ENCODE results near the gene HOXD10. TPM values are rescaled to one million over a fixed set of nuclear protein-coding genes. Genes with fewer than 3 reads are reported as not detected.
A peak's percentile ranks its signal among the peaks of the same experiment; 100 is the strongest.

The HOXD10 gene
- total RNA-seq, 2 experiments from 2014 or later = not detected

GRCh38 chr2:176076796-176077195 lies 39.8 kb upstream of the HOXD10 start:
- H3K27me3 Mint-ChIP-seq = peaks cover 88% of the 10 kb centered on the region
- intact Hi-C loops (cut with DNase I, micrococcal nuclease) = loop anchor here in 1 of 2 experiments (5.0 kb wide), 1 partner anchor 36 kb away; no protein-coding TSS in a partner anchor
- ATAC-seq (ENCODE audit: poor library complexity) = no peak

GRCh38 chr2:176078541-176079284 lies 37.9 kb upstream of the HOXD10 start:
- H3K27ac Mint-ChIP-seq = peak overlapping the region; percentile 83
- DNase-seq (no peak), ATAC-seq (ENCODE audit: poor library complexity) (no peak)
- ChIA-PET POLR2A (no interaction called here), CTCF (no interaction called here)
- TF ChIP-seq, protein P1, sequence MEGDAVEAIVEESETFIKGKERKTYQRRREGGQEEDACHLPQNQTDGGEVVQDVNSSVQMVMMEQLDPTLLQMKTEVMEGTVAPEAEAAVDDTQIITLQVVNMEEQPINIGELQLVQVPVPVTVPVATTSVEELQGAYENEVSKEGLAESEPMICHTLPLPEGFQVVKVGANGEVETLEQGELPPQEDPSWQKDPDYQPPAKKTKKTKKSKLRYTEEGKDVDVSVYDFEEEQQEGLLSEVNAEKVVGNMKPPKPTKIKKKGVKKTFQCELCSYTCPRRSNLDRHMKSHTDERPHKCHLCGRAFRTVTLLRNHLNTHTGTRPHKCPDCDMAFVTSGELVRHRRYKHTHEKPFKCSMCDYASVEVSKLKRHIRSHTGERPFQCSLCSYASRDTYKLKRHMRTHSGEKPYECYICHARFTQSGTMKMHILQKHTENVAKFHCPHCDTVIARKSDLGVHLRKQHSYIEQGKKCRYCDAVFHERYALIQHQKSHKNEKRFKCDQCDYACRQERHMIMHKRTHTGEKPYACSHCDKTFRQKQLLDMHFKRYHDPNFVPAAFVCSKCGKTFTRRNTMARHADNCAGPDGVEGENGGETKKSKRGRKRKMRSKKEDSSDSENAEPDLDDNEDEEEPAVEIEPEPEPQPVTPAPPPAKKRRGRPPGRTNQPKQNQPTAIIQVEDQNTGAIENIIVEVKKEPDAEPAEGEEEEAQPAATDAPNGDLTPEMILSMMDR (IDR thresholded peaks at IDR 0.05) = no peak
- no peaks in the 10 kb centered on the region for H3K36me3 ChIP-seq (ENCODE audit: insufficient read depth, low read length)
- H3K27me3 ChIP-seq (ENCODE audit: control insufficient read depth in 1 of 2, insufficient read depth in 2 of 2, low read length in 2 of 2) = peaks cover 85 to 92% of the 10 kb centered on the region in 2 experiments
- H3K9me3 ChIP-seq (ENCODE audit: control insufficient read depth in 1 of 2, insufficient read depth in 1 of 2, low read length in 2 of 2) = peaks cover 50 to 73% of the 10 kb centered on the region in 2 experiments
- peak overlapping the region; percentile 73 for H3K4me3 Mint-ChIP-seq
- H3K9me3 Mint-ChIP-seq = peaks cover 19% of the 10 kb centered on the region
- peaks cover 86% of the 10 kb centered on the region for H3K27me3 Mint-ChIP-seq
- H3K4me1 Mint-ChIP-seq (ENCODE audit: low read depth) = peaks cover 24% of the 10 kb centered on the region
- peaks cover 39% of the 10 kb centered on the region for H3K36me3 Mint-ChIP-seq (ENCODE audit: low read depth)
- no peak overlapping the region for H3K4me3 ChIP-seq (ENCODE audit: low read length)
- intact Hi-C loops (cut with DNase I, micrococcal nuclease) = loop anchor here in 1 of 2 experiments (5.0 kb wide), 1 partner anchor 34 kb away; no protein-coding TSS in a partner anchor
- H3K27ac ChIP-seq (ENCODE audit: low read depth in 1 of 2, low read length in 2 of 2) = no peak overlapping the region
- H3K4me1 ChIP-seq (ENCODE audit: insufficient read depth, low read length) = peaks cover 30% of the 10 kb centered on the region

More at GRCh38 chr2:176076796-176077195, 39.8 kb upstream of the HOXD10 start:
- H3K4me3 ChIP-seq (ENCODE audit: low read length) = no peak overlapping the region
- Mint-ChIP-seq H3K9me3 (peaks cover 16% of the 10 kb centered on the region), H3K4me1 (ENCODE audit: low read depth) (peaks cover 22% of the 10 kb centered on the region), H3K27ac (no peak overlapping the region), H3K36me3 (ENCODE audit: low read depth) (peaks cover 27% of the 10 kb centered on the region), H3K4me3 (no peak overlapping the region)
- no peak for DNase-seq
- no peak overlapping the region for H3K27ac ChIP-seq (ENCODE audit: low read depth in 1 of 2, low read length in 2 of 2)
- ChIA-PET CTCF (interaction anchor here (1.3 kb wide), 1 partner anchor 21 kb away, joined by 3 read pairs; no protein-coding TSS in a partner anchor), POLR2A (no interaction called here)
- peaks cover 84 to 92% of the 10 kb centered on the region in 2 experiments for H3K27me3 ChIP-seq (ENCODE audit: control insufficient read depth in 1 of 2, insufficient read depth in 2 of 2, low read length in 2 of 2)
- peaks cover 41 to 54% of the 10 kb centered on the region in 2 experiments for H3K9me3 ChIP-seq (ENCODE audit: control insufficient read depth in 1 of 2, insufficient read depth in 1 of 2, low read length in 2 of 2)
- TF ChIP-seq, protein P1 (IDR thresholded peaks at IDR 0.05) = no peak
- H3K36me3 ChIP-seq (ENCODE audit: insufficient read depth, low read length) = no peaks in the 10 kb centered on the region
- peaks cover 20% of the 10 kb centered on the region for H3K4me1 ChIP-seq (ENCODE audit: insufficient read depth, low read length)

- ATAC-seq (ENCODE audit: poor library complexity) (no peak), DNase-seq (no peak)
- Histone ChIP-seq H3K9me3 (ENCODE audit: control insufficient read depth in 1 of 2, insufficient read depth in 1 of 2, low read length in 2 of 2) (peaks cover 57 to 80% of the 10 kb centered on the region in 2 experiments), H3K4me1 (ENCODE audit: insufficient read depth, low read length) (peaks cover 30% of the 10 kb centered on the region), H3K4me3 (ENCODE audit: low read length) (no peak overlapping the region), H3K27me3 (ENCODE audit: control insufficient read depth in 1 of 2, insufficient read depth in 2 of 2, low read length in 2 of 2) (peaks cover 85 to 92% of the 10 kb centered on the region in 2 experiments), H3K27ac (ENCODE audit: low read depth in 1 of 2, low read length in 2 of 2) (no peak overlapping the region), H3K36me3 (ENCODE audit: insufficient read depth, low read length) (no peaks in the 10 kb centered on the region)
- TF ChIP-seq, protein P1 (IDR thresholded peaks at IDR 0.05) = no peak
- ChIA-PET POLR2A (no interaction called here), CTCF (no interaction called here)
- H3K27ac Mint-ChIP-seq = peak overlapping the region; percentile 83
- H3K4me1 Mint-ChIP-seq (ENCODE audit: low read depth) = peaks cover 29% of the 10 kb centered on the region
- peaks cover 19% of the 10 kb centered on the region for H3K9me3 Mint-ChIP-seq
- H3K27me3 Mint-ChIP-seq = peaks cover 86% of the 10 kb centered on the region
- intact Hi-C loops (cut with DNase I, micrococcal nuclease) = loop anchor here in 1 of 2 experiments (5.0 kb wide), 1 partner anchor 33 kb away; no protein-coding TSS in a partner anchor
- H3K4me3 Mint-ChIP-seq = peak overlapping the region; percentile 73
- H3K36me3 Mint-ChIP-seq (ENCODE audit: low read depth) = peaks cover 43% of the 10 kb centered on the region
Measured at GRCh38 chr2:176079285-176079830, 37.2 kb upstream of the HOXD10 start.
